ENCODE results near the gene CTTN.
"Not testable (repeated sequence)": the region's sequence is repeated elsewhere in the genome, so short reads cannot be mapped to it uniquely, and the experiment has no call there.

Gene CTTN

GRCh38 chr11:70381350-70381749 lies 17.0 kb upstream of the CTTN start:
- DNase-seq (ENCODE audit: low read depth in 3 of 3), result no peak

- DNase-seq (ENCODE audit: low read depth in 3 of 3), result no peak
Measured at GRCh38 chr11:70381872-70382861, 16.2 kb upstream of the CTTN start.

GRCh38 chr11:70383664-70384565 lies 14.4 kb upstream of the CTTN start:
- DNase-seq (ENCODE audit: low read depth in 3 of 3), result no peak

- no peak for DNase-seq (ENCODE audit: low read depth in 3 of 3)
Measured at GRCh38 chr11:70384566-70385152, 13.7 kb upstream of the CTTN start.

GRCh38 chr11:70387564-70387963 lies 10.8 kb upstream of the CTTN start:
- no peak for DNase-seq (ENCODE audit: low read depth in 3 of 3)

- no peak for DNase-seq (ENCODE audit: low read depth in 3 of 3)
Measured at GRCh38 chr11:70389201-70389600, 9.1 kb upstream of the CTTN start.

GRCh38 chr11:70390882-70391281 lies 7.4 kb upstream of the CTTN start:
- DNase-seq (ENCODE audit: low read depth in 3 of 3), result not testable (repeated sequence)

- no peak for DNase-seq (ENCODE audit: low read depth in 3 of 3)
Measured at GRCh38 chr11:70394211-70394950, 3.9 kb upstream of the CTTN start.

- no peak for DNase-seq (ENCODE audit: low read depth in 3 of 3)
Measured at GRCh38 chr11:70397336-70397982, 870 bp upstream of the CTTN start.

- DNase-seq (ENCODE audit: low read depth in 3 of 3), result no peak
Measured at GRCh38 chr11:70398834-70399680, 728 bp downstream of the CTTN start.

- DNase-seq (ENCODE audit: low read depth in 3 of 3), result no peak
Measured at GRCh38 chr11:70399681-70400112, 1.4 kb downstream of the CTTN start.

- no peak for DNase-seq (ENCODE audit: low read depth in 3 of 3)
Measured at GRCh38 chr11:70400643-70401042, 2.3 kb downstream of the CTTN start.

- no peak for DNase-seq (ENCODE audit: low read depth in 3 of 3)
Measured at GRCh38 chr11:70402016-70402415, 3.7 kb downstream of the CTTN start.

- DNase-seq (ENCODE audit: low read depth in 3 of 3), result no peak
Measured at GRCh38 chr11:70402685-70403084, 4.4 kb downstream of the CTTN start.

- no peak for DNase-seq (ENCODE audit: low read depth in 3 of 3)
Measured at GRCh38 chr11:70404244-70404643, 5.9 kb downstream of the CTTN start.

- no peak for DNase-seq (ENCODE audit: low read depth in 3 of 3)
Measured at GRCh38 chr11:70405679-70406395, 7.5 kb downstream of the CTTN start.

- no peak for DNase-seq (ENCODE audit: low read depth in 3 of 3)
Measured at GRCh38 chr11:70407121-70407520, 8.8 kb downstream of the CTTN start.

GRCh38 chr11:70407814-70408213 lies 9.5 kb downstream of the CTTN start:
- no peak for DNase-seq (ENCODE audit: low read depth in 3 of 3)

- not testable (repeated sequence) for DNase-seq (ENCODE audit: low read depth in 3 of 3)
Measured at GRCh38 chr11:70408326-70408725, 10.0 kb downstream of the CTTN start.

Data from stimulated activated CD4-positive, alpha-beta T cell treated with anti-CD3 and anti-CD28 coated beads, TNF-alpha, amount 100 ng/mL, for 24 hours (primary cell).